ENCODE results near the gene SYTL3.
"Not testable (repeated sequence)": the region's sequence is repeated elsewhere in the genome, so short reads cannot be mapped to it uniquely, and the experiment has no call there.

Gene SYTL3

DNA sequence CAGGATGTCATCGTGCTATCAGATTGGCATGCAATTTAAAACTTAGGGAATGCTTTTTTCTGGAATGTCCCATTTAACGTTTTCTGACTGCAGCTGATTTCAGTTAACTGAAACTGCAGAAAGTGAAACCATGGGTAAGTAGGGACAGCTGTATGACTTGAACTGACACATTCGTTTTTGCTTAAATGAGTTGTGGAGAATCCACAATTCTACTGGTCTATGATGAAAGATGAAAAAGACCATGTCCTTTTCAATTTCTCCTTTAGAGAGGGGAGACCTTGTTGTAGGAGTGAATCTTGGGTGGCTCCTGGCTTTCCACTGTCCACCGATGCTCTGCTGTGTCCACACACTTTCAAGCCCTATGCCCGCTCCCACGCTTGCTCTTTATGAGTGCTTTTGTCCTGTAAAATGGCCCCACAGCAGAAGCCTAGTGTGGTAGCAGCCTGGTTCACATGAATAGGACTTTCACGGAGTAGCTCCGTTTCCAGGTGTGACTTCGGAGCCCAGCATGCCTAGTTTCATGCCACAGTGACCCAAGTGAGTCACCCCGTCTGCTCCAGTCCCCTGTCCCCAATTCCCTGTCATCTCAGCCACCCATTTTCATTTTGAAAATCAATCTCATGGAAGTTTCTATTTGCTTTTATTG lies 27.2 kb upstream of the SYTL3 start:
- no peak for FAIRE-seq

- no peak for FAIRE-seq
Measured at GRCh38 chr6:158624684-158625682, 24.9 kb upstream of the SYTL3 start.

GRCh38 chr6:158625881-158626305 lies 24.0 kb upstream of the SYTL3 start:
- FAIRE-seq = no peak

- no peak for FAIRE-seq
Measured at GRCh38 chr6:158626360-158627167, 23.3 kb upstream of the SYTL3 start.

DNA sequence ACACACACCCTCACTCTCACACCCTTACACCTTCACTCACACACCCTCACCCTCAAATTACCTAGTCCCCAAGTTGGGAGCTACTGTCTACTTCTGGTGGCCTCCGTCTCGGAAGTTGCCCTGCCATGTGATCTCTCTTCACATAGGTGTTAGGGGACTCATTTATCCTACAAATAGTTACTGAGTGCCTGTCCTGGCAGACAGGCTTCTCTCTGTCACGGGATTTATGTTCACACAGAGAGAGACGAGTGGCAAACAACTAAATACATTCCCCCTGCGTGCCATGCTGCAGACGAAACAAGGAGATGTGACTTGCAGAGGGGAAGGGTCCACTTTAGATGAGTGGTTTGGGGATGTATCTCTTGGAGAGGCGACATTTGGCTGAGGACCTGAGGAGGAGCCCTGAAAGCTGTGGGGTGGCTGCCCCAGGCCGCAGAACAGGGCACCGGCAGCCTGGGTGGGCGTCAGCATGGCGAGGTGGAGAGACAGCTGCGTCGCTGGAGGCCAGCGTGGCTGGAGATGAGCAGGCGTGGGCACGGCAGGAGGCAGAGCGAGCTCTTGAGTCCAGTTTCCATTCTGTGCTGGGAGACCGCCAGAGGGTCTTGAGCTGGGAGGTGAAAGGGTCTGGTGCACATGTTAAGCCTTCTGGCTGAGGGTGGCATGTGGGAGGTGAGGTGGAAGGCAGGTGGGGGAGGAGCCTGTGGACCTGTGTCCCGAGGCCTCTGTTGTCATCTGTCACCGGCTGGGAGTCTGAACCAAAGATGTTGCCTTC lies 22.5 kb upstream of the SYTL3 start:
- FAIRE-seq = no peak

DNA sequence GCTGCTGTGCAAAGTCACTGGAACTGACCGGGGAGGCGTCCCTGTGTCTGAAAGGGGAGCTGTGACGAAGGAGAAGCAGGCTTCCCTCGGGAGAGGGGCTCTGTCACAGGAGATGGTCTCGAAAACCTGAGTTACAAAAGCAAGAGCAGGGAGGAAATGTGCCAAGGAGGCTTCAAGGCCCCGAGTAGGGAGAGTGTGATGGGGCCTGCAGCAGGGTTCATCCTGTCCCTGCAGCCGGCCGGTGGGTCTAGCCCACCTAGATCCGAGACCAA lies 22.0 kb upstream of the SYTL3 start:
- FAIRE-seq = no peak

- no peak for FAIRE-seq
Measured at GRCh38 chr6:158628542-158628941, 21.3 kb upstream of the SYTL3 start.

- no peak for FAIRE-seq
Measured at GRCh38 chr6:158629367-158630221, 20.3 kb upstream of the SYTL3 start.

GRCh38 chr6:158630938-158631616 lies 18.8 kb upstream of the SYTL3 start:
- no peak for FAIRE-seq

- no peak for FAIRE-seq
Measured at GRCh38 chr6:158631678-158632537, 17.9 kb upstream of the SYTL3 start.

DNA sequence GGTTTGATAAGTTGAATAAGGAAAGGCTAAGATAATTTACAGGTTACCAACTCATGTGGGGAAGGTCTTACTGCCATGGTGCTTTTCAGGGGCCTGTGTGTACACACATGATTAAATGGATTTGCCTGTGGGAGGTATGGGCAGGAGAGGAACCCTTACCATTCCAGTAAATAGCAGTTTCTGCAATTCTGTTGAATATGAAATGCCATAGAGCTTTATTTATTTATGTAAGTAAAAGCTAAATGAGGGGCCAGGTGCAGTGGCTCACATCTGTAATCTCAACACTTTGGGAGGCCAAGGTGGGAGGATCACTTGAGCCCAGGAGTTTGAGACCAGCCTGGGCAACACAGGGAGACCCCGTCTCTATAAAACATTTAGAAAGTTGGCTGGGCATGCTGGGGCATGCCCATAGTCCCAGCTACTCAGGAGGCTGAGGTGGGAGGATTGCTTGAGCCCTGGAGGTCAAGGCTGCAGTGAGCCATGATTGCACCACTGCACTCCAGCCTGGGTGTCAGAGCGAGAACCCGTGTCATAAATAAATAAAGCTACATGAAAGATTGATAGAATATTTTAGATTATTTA lies 17.2 kb upstream of the SYTL3 start:
- FAIRE-seq = not testable (repeated sequence)

DNA sequence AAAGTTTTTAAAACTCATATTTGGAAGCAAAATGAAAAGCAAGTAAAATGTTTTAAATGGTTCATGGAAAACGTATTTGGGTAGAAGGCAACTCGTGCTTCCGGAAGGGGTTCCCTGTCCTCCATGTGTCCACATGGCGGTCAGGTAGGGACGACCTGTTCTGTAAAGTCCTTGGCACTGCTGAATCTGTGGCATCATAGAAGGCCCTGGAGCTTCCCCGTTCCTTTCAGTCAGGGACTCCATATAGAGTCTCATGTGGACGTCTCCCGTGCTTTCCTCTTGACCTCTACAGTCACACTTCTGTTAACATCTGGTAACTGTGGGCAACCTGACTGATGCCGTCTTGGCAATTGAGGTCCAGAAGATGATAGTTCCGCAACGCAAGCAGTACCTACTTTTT lies 16.7 kb upstream of the SYTL3 start:
- no peak for FAIRE-seq

- no peak for FAIRE-seq
Measured at GRCh38 chr6:158634695-158635426, 15.0 kb upstream of the SYTL3 start.

- FAIRE-seq = no peak
Measured at GRCh38 chr6:158635427-158636073, 14.3 kb upstream of the SYTL3 start.

- no peak for FAIRE-seq
Measured at GRCh38 chr6:158636778-158637177, 13.1 kb upstream of the SYTL3 start.

DNA sequence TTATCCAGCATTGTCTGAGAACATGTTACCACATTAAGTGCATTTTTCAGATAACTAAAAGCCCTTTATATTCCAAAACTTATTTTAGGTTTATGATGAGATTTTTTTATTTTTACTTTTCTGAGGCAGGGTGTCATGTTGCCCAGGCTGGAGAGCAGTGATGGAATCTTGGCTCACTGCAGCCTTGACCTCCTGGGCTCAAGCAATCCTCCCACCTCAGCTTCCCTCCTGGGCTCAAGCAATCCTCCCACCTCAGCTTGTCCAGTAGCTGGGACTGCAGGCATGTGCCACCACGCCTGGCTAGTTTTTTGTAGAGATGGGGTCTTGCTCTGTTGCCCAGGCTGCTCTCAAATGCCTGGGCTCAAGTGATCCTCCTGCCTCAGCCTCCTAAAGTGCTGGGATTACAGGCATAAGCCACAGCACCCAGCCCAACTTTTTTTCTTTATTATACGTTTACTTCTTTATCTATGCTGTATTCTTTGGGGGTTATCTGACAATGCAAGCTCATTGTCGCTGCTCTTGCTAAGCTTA lies 11.5 kb upstream of the SYTL3 start:
- FAIRE-seq = no peak

GRCh38 chr6:158639056-158639455 lies 10.8 kb upstream of the SYTL3 start:
- FAIRE-seq = no peak

- no peak for FAIRE-seq
Measured at GRCh38 chr6:158640519-158640918, 9.3 kb upstream of the SYTL3 start.
